Neural crest cell (in vitro differentiated cells): ENCODE measurements around the gene PTCHD4. TPM values are rescaled to one million over a fixed set of nuclear protein-coding genes. Genes with fewer than 3 reads are reported as not detected.
"Not testable (repeated sequence)": the region's sequence is repeated elsewhere in the genome, so short reads cannot be mapped to it uniquely, and the experiment has no call there.

Experiments
- DNase-seq: peaks from one replicate; pipeline ENCODE4 v3.0.0; 2021; ENCODE audit warnings: low read depth, mixed read lengths, low spot score
- H3K27ac Mint-ChIP-seq: one replicate; pipeline ENCODE4 v1.8.0; 2021; ENCODE audit warnings: mild to moderate bottlenecking, mixed read lengths; ENCODE audit not compliant: unreplicated experiment
- H3K27me3 Mint-ChIP-seq: 2 replicates; pipeline ENCODE4 v1.8.0; 2021; ENCODE audit warnings: low read depth, mild to moderate bottlenecking, mixed read lengths
- H3K36me3 Mint-ChIP-seq: 2 replicates; pipeline ENCODE4 v1.8.0; 2021; ENCODE audit warnings: low read depth, mild to moderate bottlenecking, mixed read lengths
- H3K4me1 Mint-ChIP-seq: 2 replicates; pipeline ENCODE4 v1.8.0; 2021; ENCODE audit warnings: mixed read lengths
- H3K4me3 Mint-ChIP-seq: one replicate; pipeline ENCODE4 v1.8.0; 2021; ENCODE audit warnings: mild to moderate bottlenecking, mixed read lengths
- H3K9me3 Mint-ChIP-seq: 2 replicates; pipeline ENCODE4 v1.8.0; 2021; ENCODE audit warnings: mixed read lengths
- total RNA-seq: library from RNA; stranded (reverse); gene quantifications from 2 replicates; pipeline ENCODE4 v1.2.1, GENCODE V29; 2021
- TF ChIP-seq, protein P1 (sequence below): fragments of 200-600 bp; sonication (generic); conservative IDR thresholded peaks from 2 replicates; pipeline ENCODE4 v1.5.0; 2021; ENCODE audit warnings: antibody characterized with exemption, mild to moderate bottlenecking

Gene PTCHD4
- total RNA-seq, 1 donor from 2014 or later: 1.4 TPM

GRCh38 chr6:48139818-48140614 lies 29.0 kb upstream of the PTCHD4 start:
- TF ChIP-seq, protein P1, sequence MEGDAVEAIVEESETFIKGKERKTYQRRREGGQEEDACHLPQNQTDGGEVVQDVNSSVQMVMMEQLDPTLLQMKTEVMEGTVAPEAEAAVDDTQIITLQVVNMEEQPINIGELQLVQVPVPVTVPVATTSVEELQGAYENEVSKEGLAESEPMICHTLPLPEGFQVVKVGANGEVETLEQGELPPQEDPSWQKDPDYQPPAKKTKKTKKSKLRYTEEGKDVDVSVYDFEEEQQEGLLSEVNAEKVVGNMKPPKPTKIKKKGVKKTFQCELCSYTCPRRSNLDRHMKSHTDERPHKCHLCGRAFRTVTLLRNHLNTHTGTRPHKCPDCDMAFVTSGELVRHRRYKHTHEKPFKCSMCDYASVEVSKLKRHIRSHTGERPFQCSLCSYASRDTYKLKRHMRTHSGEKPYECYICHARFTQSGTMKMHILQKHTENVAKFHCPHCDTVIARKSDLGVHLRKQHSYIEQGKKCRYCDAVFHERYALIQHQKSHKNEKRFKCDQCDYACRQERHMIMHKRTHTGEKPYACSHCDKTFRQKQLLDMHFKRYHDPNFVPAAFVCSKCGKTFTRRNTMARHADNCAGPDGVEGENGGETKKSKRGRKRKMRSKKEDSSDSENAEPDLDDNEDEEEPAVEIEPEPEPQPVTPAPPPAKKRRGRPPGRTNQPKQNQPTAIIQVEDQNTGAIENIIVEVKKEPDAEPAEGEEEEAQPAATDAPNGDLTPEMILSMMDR: no peak
- Mint-ChIP-seq H3K27ac (no peak overlapping the region), H3K4me1 (no peaks in the 10 kb centered on the region), H3K9me3 (no peaks in the 10 kb centered on the region), H3K27me3 (no peaks in the 10 kb centered on the region), H3K4me3 (no peak overlapping the region), H3K36me3 (no peaks in the 10 kb centered on the region)
- no peak for DNase-seq

DNA sequence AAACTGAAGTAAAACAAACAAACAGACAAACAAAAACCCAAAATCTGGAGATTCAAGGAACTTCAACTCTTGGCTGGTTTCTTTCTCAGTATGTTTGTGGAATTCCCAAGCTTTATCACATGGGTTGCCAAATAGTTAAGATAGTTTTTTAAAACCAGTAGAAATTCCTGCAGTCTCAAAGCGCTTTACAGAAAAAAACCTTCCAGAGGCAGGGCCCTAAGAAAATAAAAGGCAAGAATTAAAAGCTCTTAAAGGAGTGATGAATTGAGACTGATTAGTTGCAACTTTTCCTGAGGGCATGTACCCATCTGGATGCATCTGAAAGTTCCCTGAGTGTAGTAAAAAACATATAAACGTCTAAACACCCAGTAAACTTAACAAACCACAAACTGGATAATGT lies 25.9 kb upstream of the PTCHD4 start:
- Mint-ChIP-seq H3K4me3 (no peak overlapping the region), H3K27me3 (no peaks in the 10 kb centered on the region), H3K9me3 (no peaks in the 10 kb centered on the region), H3K27ac (no peak overlapping the region), H3K36me3 (no peaks in the 10 kb centered on the region), H3K4me1 (no peaks in the 10 kb centered on the region)
- TF ChIP-seq, protein P1: no peak
- no peak for DNase-seq

GRCh38 chr6:48135323-48136084 lies 24.5 kb upstream of the PTCHD4 start:
- no peaks in the 10 kb centered on the region for H3K36me3 Mint-ChIP-seq

GRCh38 chr6:48134246-48134645 lies 23.2 kb upstream of the PTCHD4 start:
- no peak for DNase-seq
- Mint-ChIP-seq H3K9me3 (no peaks in the 10 kb centered on the region), H3K27me3 (no peaks in the 10 kb centered on the region), H3K27ac (no peak overlapping the region), H3K36me3 (no peaks in the 10 kb centered on the region), H3K4me1 (no peaks in the 10 kb centered on the region), H3K4me3 (no peak overlapping the region)
- TF ChIP-seq, protein P1: no peak

More at GRCh38 chr6:48135323-48136084, 24.5 kb upstream of the PTCHD4 start:
- DNase-seq: no peak
- Mint-ChIP-seq H3K4me3 (no peak overlapping the region), H3K27me3 (no peaks in the 10 kb centered on the region), H3K9me3 (no peaks in the 10 kb centered on the region), H3K27ac (no peak overlapping the region), H3K4me1 (no peaks in the 10 kb centered on the region)
- TF ChIP-seq, protein P1: no peak

- H3K36me3 Mint-ChIP-seq: no peaks in the 10 kb centered on the region
- H3K27me3 Mint-ChIP-seq: no peaks in the 10 kb centered on the region
- TF ChIP-seq, protein P1: no peak
- no peak overlapping the region for H3K27ac Mint-ChIP-seq
- no peak for DNase-seq
- no peaks in the 10 kb centered on the region for H3K4me1 Mint-ChIP-seq
- no peak overlapping the region for H3K4me3 Mint-ChIP-seq
- no peaks in the 10 kb centered on the region for H3K9me3 Mint-ChIP-seq
Observed at GRCh38 chr6:48123601-48124000, 12.6 kb upstream of the PTCHD4 start.

DNA sequence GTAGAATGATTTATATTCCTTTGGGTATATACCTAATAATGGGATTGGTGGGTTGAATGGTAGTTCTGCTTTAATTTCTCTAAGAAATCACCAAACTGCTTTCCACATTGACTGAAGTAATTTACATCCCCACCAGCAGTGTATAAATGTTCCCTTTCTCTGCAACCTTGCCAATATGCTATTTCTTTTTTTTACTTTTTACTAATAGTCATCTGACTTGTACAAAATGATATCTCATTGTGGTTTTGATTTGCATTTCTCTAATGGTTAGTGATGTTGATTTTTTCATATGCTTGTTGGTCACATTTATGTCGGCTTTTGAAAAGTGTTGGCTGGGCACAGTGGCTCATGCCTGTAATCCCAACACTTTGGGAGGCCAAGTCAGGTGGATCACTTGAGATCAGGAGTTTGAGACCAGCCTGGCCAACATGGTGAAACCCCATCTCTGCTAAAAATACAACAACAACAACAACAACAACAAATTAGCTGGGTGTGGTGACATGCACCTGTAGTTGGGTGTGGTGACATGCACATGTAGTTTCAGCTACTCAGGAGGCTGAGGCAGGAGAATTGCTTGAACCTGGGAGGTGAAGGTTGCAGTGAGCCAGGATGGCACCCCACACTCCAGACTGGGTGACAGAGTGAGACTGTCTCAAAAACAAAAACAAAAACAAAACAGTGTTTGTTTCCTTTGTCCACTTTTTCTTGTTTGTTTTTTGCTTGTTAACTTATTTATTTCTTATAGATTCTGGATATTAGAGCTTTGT lies 11.2 kb upstream of the PTCHD4 start:
- DNase-seq, H3K27ac Mint-ChIP-seq, H3K4me1 Mint-ChIP-seq, H3K27me3 Mint-ChIP-seq, H3K9me3 Mint-ChIP-seq, H3K4me3 Mint-ChIP-seq, H3K36me3 Mint-ChIP-seq: not testable (repeated sequence)
